HCT116 (cell line): ENCODE data around the gene CDK4. TPM values are rescaled to one million over a fixed set of nuclear protein-coding genes. Genes with fewer than 3 reads are reported as not detected.

ENCODE experiments used
- ATAC-seq: fragments of 200-7000 bp; cut with Tn5 transposase; 2 replicates; pipeline ENCODE4 v1.9.1; 2020; ENCODE audit warnings: mild to moderate bottlenecking, moderate library complexity
- BruUV-seq: library from RNA; stranded (reverse); fragments of 400-500 nt; replicated peaks from 2 replicates; lab custom pipeline; 2021; lab: Mats Ljungman, UMichigan
- CTCF ChIA-PET: fragments of 300-600 bp; sonication (Branson Sonifier 250); formaldehyde crosslinking; loops from one replicate; lab custom pipeline; 2021; ENCODE audit warnings: antibody characterized with exemption; lab: Charles Lee
- POLR2A ChIA-PET: fragments of 300-600, 350-600 bp; sonication (Branson Sonifier 250); formaldehyde crosslinking; loops from one replicate; lab custom pipeline; 2021; ENCODE audit warnings: antibody characterized with exemption; lab: Charles Lee
- RAD21 ChIA-PET, 2 experiments: fragments of 300-600 bp; sonication (Branson Sonifier 250); formaldehyde crosslinking; loops; one replicate each; lab custom pipeline; 2023; ENCODE audit warnings: low total read pairs in 2 of 2; ENCODE audit not compliant: uncharacterized antibody in 2 of 2, unreplicated experiment in 2 of 2, low non-redundant PET in 1 of 2; lab: Charles Lee
- DNase-seq: peaks from one replicate; pipeline ENCODE4 v3.0.0-alpha.2; 2010; ENCODE audit warnings: low read depth, low spot score
- H2AFZ ChIP-seq: fragments of 200-600 bp; shearing (Covaris generic), sonication (generic); 2 replicates; pipeline ENCODE4 v1.6.1; 2017; ENCODE audit warnings: low read depth, mixed run types, mixed read lengths, antibody characterized with exemption, low read length; ENCODE audit not compliant: poor library complexity, severe bottlenecking
- H3K27ac ChIP-seq: 2 replicates; pipeline ENCODE4 v1.5.1; 2012; ENCODE audit warnings: low read depth, low read length
- H3K27me3 ChIP-seq: fragments of 200-600 bp; sonication (generic); 2 replicates; pipeline ENCODE4 v1.6.1; 2016; ENCODE audit warnings: mixed run types, low read length, mixed read lengths; ENCODE audit not compliant: insufficient read depth
- H3K36me3 ChIP-seq, 2 experiments: fragments of 200-500 bp in 1 of 2; fragments of 200-600 bp in 1 of 2; sonication (Bioruptor generic) in 1 of 2; sonication (generic) in 1 of 2; 2 replicates each; pipeline versions ENCODE4 v1.5.1 to v1.6.1; 2014 to 2016; ENCODE audit warnings: low read length in 2 of 2, inconsistent platforms in 1 of 2, mixed read lengths in 1 of 2, mixed run types in 1 of 2; ENCODE audit not compliant: insufficient read depth in 2 of 2, control insufficient read depth in 1 of 2
- H3K4me1 ChIP-seq, 2 experiments: fragments of 200-600 bp in 1 of 2; sonication (generic) in 1 of 2; 2 replicates each; pipeline versions ENCODE4 v1.5.1 to v1.6.1; 2012 to 2017; ENCODE audit warnings: low read length in 2 of 2, inconsistent platforms in 1 of 2, mild to moderate bottlenecking in 1 of 2, mixed read lengths in 1 of 2, mixed run types in 1 of 2, moderate library complexity in 1 of 2; ENCODE audit not compliant: insufficient read depth in 2 of 2, control insufficient read depth in 1 of 2
- H3K4me2 ChIP-seq: fragments of 200-600 bp; sonication (generic); 2 replicates; pipeline ENCODE4 v1.6.1; 2017; ENCODE audit warnings: mixed run types, low read length, mixed read lengths
- H3K4me3 ChIP-seq, 2 experiments: fragments of 200-600 bp in 1 of 2; sonication (generic) in 1 of 2; replicated peaks in 1 of 2; 2 replicates each; pipeline ENCODE4 v1.5.1; 2011 to 2016; ENCODE audit warnings: low read length in 2 of 2, control low read depth in 1 of 2, low read depth in 1 of 2, mild to moderate bottlenecking in 1 of 2, mixed read lengths in 1 of 2, mixed run types in 1 of 2
- H3K79me2 ChIP-seq: fragments of 200-600 bp; sonication (generic); 2 replicates; pipeline ENCODE4 v1.6.1; 2017; ENCODE audit warnings: mild to moderate bottlenecking, mixed run types, low read length, moderate library complexity, mixed read lengths; ENCODE audit not compliant: insufficient read depth
- H3K9ac ChIP-seq: fragments of 200-600 bp; sonication (generic); 2 replicates; pipeline ENCODE4 v1.6.1; 2016; ENCODE audit warnings: low read length, mixed read lengths
- H3K9me2 ChIP-seq: fragments of 200-600 bp; sonication (generic), shearing (Covaris generic); 2 replicates; pipeline ENCODE4 v1.6.1; 2017; ENCODE audit warnings: mixed run types, mild to moderate bottlenecking, moderate library complexity; ENCODE audit not compliant: insufficient read depth
- H3K9me3 ChIP-seq, 2 experiments: fragments of 200-500 bp in 1 of 2; fragments of 200-600 bp in 1 of 2; sonication (Bioruptor generic) in 1 of 2; sonication (generic) in 1 of 2; 2 replicates each; pipeline ENCODE4 v1.6.1; 2014 to 2017; ENCODE audit warnings: low read length in 2 of 2, mixed read lengths in 2 of 2, inconsistent platforms in 1 of 2, low read depth in 1 of 2, mild to moderate bottlenecking in 1 of 2, mixed run types in 1 of 2, moderate library complexity in 1 of 2; ENCODE audit not compliant: control insufficient read depth in 1 of 2, insufficient read depth in 1 of 2
- H4K20me1 ChIP-seq: fragments of 200-600 bp; sonication (generic), shearing (Covaris generic); 2 replicates; pipeline ENCODE4 v1.6.1; 2017; ENCODE audit warnings: mixed run types, mild to moderate bottlenecking, moderate library complexity; ENCODE audit not compliant: insufficient read depth
- CBX3 ChIP-seq: IDR thresholded peaks from 2 replicates; pipeline ENCODE4 v1.6.1; 2012; ENCODE audit warnings: low read depth
- EZH2phosphoT487 ChIP-seq: fragments of 200-600 bp; IDR thresholded peaks from 2 replicates; pipeline ENCODE4 v1.6.1; 2018; ENCODE audit warnings: antibody characterized with exemption, borderline replicate concordance
- FOSL1 ChIP-seq: IDR thresholded peaks from 2 replicates; pipeline ENCODE4 v1.6.1; 2012; ENCODE audit warnings: low read depth
- JUND ChIP-seq: IDR thresholded peaks from 2 replicates; pipeline ENCODE4 v1.6.1; 2012
- POLR2AphosphoS5 ChIP-seq: IDR thresholded peaks from 2 replicates; pipeline ENCODE4 v1.6.1; 2011; ENCODE audit warnings: mild to moderate bottlenecking, low read depth, low read length, moderate library complexity
- SIN3A ChIP-seq: IDR thresholded peaks from 2 replicates; pipeline ENCODE4 v1.6.1; 2012; ENCODE audit warnings: low read depth
- SP1 ChIP-seq: IDR thresholded peaks from 2 replicates; pipeline ENCODE4 v1.6.1; 2012; ENCODE audit warnings: low read depth
- SRF ChIP-seq: IDR thresholded peaks from 2 replicates; pipeline ENCODE4 v1.6.1; 2012; ENCODE audit warnings: low read depth
- YY1 ChIP-seq: IDR thresholded peaks from 2 replicates; pipeline ENCODE4 v1.6.1; 2011; ENCODE audit warnings: low read length, low read depth, moderate library complexity, mild to moderate bottlenecking; ENCODE audit not compliant: insufficient replicate concordance; ENCODE audit errors: extremely low read depth
- intact Hi-C: fragments of 100-400 bp; cut with micrococcal nuclease; formaldehyde crosslinking; loops from 2 replicates; pipeline ENCODE4 v1.10.0; 2022
- total RNA-seq: library from RNA; stranded (reverse); gene quantifications from one replicate; pipeline ENCODE4 v1.2.1, GENCODE V29; 2021; ENCODE audit not compliant: unreplicated experiment
- TF ChIP-seq, protein P1 (sequence below): IDR thresholded peaks from 2 replicates; pipeline ENCODE4 v1.6.1; 2012; ENCODE audit warnings: low read depth
- TF ChIP-seq, protein P2 (sequence below): IDR thresholded peaks from 2 replicates; pipeline ENCODE4 v1.6.1; 2012
- TF ChIP-seq, protein P3 (sequence below): IDR thresholded peaks from 2 replicates; pipeline ENCODE4 v1.6.1; 2012

CDK4 gene
- total RNA-seq, 1 experiment from 2014 or later, result 206 TPM

DNA sequence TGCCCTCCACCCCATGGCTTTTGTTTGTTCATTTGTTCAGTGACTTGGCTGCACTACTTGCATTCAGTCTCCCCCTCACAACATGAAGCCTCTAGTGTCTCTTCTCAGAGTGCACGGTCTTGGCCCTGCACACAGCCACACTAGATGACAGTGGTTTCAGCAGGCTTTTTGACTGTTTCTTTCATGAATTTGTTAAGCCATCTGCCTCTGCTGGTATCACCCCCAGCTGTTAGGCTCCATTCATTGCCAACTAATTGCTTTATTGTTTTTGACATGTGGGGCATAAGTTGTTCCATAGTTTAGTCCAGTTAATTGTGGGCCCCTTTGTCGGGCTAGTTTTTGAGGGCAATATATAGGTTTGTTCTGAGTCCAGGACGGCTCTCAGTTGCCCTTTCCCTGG lies 39.4 kb downstream of the CDK4 start:
- Histone ChIP-seq H3K27me3 (no peaks in the 10 kb centered on the region), H3K79me2 (no peaks in the 10 kb centered on the region), H3K27ac (no peak overlapping the region), H2AFZ (no peak overlapping the region), H3K4me2 (no peak overlapping the region), H3K9me3 (no peaks in the 10 kb centered on the region), H3K36me3 (peaks cover under 1 to 5% of the 10 kb centered on the region in 2 experiments; a peak in 2 of 4 replicates), H4K20me1 (no peaks in the 10 kb centered on the region; the same call in 1 of the 2 replicates), H3K4me1 (no peaks in the 10 kb centered on the region), H3K9me2 (no peaks in the 10 kb centered on the region), H3K9ac (no peak overlapping the region), H3K4me3 (no peak overlapping the region)
- ChIA-PET CTCF (no interaction called here), RAD21 (no interaction called here), POLR2A (no interaction called here)
- BruUV-seq, result no TSS peak
- ATAC-seq (no peak), DNase-seq (no peak)
- TF ChIP-seq SRF, result no peak
- TF ChIP-seq JUND, result no peak
- TF ChIP-seq SIN3A, result no peak
- no peak for TF ChIP-seq SP1
- TF ChIP-seq POLR2AphosphoS5, result no peak
- TF ChIP-seq, protein P1, sequence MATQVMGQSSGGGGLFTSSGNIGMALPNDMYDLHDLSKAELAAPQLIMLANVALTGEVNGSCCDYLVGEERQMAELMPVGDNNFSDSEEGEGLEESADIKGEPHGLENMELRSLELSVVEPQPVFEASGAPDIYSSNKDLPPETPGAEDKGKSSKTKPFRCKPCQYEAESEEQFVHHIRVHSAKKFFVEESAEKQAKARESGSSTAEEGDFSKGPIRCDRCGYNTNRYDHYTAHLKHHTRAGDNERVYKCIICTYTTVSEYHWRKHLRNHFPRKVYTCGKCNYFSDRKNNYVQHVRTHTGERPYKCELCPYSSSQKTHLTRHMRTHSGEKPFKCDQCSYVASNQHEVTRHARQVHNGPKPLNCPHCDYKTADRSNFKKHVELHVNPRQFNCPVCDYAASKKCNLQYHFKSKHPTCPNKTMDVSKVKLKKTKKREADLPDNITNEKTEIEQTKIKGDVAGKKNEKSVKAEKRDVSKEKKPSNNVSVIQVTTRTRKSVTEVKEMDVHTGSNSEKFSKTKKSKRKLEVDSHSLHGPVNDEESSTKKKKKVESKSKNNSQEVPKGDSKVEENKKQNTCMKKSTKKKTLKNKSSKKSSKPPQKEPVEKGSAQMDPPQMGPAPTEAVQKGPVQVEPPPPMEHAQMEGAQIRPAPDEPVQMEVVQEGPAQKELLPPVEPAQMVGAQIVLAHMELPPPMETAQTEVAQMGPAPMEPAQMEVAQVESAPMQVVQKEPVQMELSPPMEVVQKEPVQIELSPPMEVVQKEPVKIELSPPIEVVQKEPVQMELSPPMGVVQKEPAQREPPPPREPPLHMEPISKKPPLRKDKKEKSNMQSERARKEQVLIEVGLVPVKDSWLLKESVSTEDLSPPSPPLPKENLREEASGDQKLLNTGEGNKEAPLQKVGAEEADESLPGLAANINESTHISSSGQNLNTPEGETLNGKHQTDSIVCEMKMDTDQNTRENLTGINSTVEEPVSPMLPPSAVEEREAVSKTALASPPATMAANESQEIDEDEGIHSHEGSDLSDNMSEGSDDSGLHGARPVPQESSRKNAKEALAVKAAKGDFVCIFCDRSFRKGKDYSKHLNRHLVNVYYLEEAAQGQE, result no peak
- no peak for TF ChIP-seq CBX3
- TF ChIP-seq, protein P2, sequence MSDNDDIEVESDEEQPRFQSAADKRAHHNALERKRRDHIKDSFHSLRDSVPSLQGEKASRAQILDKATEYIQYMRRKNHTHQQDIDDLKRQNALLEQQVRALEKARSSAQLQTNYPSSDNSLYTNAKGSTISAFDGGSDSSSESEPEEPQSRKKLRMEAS, result no peak
- TF ChIP-seq FOSL1, result no peak
- TF ChIP-seq YY1, result no peak
- TF ChIP-seq, protein P3, sequence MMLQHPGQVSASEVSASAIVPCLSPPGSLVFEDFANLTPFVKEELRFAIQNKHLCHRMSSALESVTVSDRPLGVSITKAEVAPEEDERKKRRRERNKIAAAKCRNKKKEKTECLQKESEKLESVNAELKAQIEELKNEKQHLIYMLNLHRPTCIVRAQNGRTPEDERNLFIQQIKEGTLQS, result no peak
- no peak for TF ChIP-seq EZH2phosphoT487
- intact Hi-C loops, result no loop called here
